ENCODE results near the gene HSH2D. TPM values are rescaled to one million over a fixed set of nuclear protein-coding genes. Genes with fewer than 3 reads are reported as not detected.

Gene HSH2D
- total and polyA plus RNA-seq, 9 of the 15 experiments (the other 6 are each of a cell fraction or from before 2014, with no cell fraction given), result 0.03 to 1.1 (median 0.35) TPM; not detected in 1

DNA sequence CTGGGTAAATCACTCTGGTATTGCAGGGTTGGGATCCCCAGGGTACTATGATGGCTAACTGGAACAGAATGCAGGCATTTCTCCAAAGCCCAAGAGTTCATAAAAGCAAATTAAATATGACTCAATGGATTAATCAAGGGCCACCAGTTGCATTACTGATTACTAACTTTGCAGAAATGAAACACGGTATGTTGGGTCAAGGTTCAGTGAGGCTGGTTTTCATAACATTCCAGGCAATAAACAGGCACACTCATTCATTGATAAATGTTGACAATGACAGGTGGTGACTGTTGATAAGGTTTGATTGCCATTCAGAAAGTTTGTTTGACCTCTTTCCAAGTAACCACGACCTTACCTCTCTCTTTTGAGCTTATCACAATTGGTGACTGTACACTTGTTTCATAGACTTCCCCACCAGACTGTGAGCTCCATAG is 53.7 kb downstream of the HSH2D start (continued):
- TF ChIP-seq, protein P1, sequence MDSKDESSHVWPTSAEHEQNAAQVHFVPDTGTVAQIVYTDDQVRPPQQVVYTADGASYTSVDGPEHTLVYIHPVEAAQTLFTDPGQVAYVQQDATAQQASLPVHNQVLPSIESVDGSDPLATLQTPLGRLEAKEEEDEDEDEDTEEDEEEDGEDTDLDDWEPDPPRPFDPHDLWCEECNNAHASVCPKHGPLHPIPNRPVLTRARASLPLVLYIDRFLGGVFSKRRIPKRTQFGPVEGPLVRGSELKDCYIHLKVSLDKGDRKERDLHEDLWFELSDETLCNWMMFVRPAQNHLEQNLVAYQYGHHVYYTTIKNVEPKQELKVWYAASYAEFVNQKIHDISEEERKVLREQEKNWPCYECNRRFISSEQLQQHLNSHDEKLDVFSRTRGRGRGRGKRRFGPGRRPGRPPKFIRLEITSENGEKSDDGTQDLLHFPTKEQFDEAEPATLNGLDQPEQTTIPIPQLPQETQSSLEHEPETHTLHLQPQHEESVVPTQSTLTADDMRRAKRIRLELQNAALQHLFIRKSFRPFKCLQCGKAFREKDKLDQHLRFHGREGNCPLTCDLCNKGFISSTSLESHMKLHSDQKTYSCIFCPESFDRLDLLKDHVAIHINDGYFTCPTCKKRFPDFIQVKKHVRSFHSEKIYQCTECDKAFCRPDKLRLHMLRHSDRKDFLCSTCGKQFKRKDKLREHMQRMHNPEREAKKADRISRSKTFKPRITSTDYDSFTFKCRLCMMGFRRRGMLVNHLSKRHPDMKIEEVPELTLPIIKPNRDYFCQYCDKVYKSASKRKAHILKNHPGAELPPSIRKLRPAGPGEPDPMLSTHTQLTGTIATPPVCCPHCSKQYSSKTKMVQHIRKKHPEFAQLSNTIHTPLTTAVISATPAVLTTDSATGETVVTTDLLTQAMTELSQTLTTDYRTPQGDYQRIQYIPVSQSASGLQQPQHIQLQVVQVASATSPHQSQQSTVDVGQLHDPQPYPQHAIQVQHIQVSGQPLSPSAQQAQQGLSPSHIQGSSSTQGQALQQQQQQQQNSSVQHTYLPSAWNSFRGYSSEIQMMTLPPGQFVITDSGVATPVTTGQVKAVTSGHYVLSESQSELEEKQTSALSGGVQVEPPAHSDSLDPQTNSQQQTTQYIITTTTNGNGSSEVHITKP (IDR thresholded peaks at IDR 0.05; ENCODE audit: partially characterized antibody), result peak; percentile 30
- TF ChIP-seq DDX20 (tag; IDR thresholded peaks at IDR 0.05; ENCODE audit: low read depth) (no peak), RNF2 (IDR thresholded peaks at IDR 0.05) (peak; percentile 34; the same call in 1 of the 2 replicates), NEUROD1 (IDR thresholded peaks at IDR 0.05; ENCODE audit: borderline replicate concordance, low read depth, low read length, partially characterized antibody) (peak; percentile 55), CBX8 (IDR thresholded peaks at IDR 0.05; ENCODE audit: borderline replicate concordance, extremely low read depth, low read depth, low read length, poor library complexity, severe bottlenecking) (no peak), KDM4B (IDR thresholded peaks at IDR 0.05; ENCODE audit: borderline replicate concordance in 2 of 2, low read depth in 1 of 2) (no peak), CCNT2 (IDR thresholded peaks at IDR 0.05; ENCODE audit: borderline replicate concordance, extremely low read depth, insufficient read length, low read depth, low read length) (peak; percentile 84), TEAD2 (tag; IDR thresholded peaks at IDR 0.05) (peak; percentile 63; the same call in 1 of the 2 replicates), RBM22 (IDR thresholded peaks at IDR 0.05; ENCODE audit: low read depth, low read length, poor library complexity, severe bottlenecking) (no peak), HDAC6 (IDR thresholded peaks at IDR 0.05; ENCODE audit: low read depth, low read length) (no peak), RFX5 (IDR thresholded peaks at IDR 0.05; ENCODE audit: low read depth, low read length) (no peak), RBM25 (IDR thresholded peaks at IDR 0.05; ENCODE audit: low read depth, low read length, severe bottlenecking) (no peak)
- TF ChIP-seq, protein P2, sequence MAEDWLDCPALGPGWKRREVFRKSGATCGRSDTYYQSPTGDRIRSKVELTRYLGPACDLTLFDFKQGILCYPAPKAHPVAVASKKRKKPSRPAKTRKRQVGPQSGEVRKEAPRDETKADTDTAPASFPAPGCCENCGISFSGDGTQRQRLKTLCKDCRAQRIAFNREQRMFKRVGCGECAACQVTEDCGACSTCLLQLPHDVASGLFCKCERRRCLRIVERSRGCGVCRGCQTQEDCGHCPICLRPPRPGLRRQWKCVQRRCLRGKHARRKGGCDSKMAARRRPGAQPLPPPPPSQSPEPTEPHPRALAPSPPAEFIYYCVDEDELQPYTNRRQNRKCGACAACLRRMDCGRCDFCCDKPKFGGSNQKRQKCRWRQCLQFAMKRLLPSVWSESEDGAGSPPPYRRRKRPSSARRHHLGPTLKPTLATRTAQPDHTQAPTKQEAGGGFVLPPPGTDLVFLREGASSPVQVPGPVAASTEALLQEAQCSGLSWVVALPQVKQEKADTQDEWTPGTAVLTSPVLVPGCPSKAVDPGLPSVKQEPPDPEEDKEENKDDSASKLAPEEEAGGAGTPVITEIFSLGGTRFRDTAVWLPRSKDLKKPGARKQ (CRISPR knock-in tag; IDR thresholded peaks at IDR 0.05), result no peak
- TF ChIP-seq, protein P3, sequence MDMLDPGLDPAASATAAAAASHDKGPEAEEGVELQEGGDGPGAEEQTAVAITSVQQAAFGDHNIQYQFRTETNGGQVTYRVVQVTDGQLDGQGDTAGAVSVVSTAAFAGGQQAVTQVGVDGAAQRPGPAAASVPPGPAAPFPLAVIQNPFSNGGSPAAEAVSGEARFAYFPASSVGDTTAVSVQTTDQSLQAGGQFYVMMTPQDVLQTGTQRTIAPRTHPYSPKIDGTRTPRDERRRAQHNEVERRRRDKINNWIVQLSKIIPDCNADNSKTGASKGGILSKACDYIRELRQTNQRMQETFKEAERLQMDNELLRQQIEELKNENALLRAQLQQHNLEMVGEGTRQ (CRISPR knock-in tag; IDR thresholded peaks at IDR 0.05), result no peak
- TF ChIP-seq, protein P4, sequence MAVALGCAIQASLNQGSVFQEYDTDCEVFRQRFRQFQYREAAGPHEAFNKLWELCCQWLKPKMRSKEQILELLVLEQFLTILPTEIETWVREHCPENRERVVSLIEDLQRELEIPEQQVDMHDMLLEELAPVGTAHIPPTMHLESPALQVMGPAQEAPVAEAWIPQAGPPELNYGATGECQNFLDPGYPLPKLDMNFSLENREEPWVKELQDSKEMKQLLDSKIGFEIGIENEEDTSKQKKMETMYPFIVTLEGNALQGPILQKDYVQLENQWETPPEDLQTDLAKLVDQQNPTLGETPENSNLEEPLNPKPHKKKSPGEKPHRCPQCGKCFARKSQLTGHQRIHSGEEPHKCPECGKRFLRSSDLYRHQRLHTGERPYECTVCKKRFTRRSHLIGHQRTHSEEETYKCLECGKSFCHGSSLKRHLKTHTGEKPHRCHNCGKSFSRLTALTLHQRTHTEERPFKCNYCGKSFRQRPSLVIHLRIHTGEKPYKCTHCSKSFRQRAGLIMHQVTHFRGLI (CRISPR knock-in tag; IDR thresholded peaks at IDR 0.05), result no peak

All from K562 (cell line).